GM23338 (cell line): Measurements from ENCODE around the gene KLF2. TPM values are rescaled to one million over a fixed set of nuclear protein-coding genes. Genes with fewer than 3 reads are reported as not detected.
A peak's percentile ranks its signal among the peaks of the same experiment; 100 is the strongest.

ENCODE experiments used
- ATAC-seq: fragments of 200-7000 bp; cut with Tn5 transposase; 3 replicates; pipeline ENCODE4 v1.9.1; 2020
- DNase-seq: peaks from one replicate; pipeline ENCODE4 v3.0.0-alpha.2; 2015; ENCODE audit warnings: low spot score
- H2AFZ ChIP-seq: fragments of 200-600 bp; sonication (generic); 2 replicates; pipeline ENCODE4 v1.8.0; 2016; ENCODE audit warnings: antibody characterized with exemption, mild to moderate bottlenecking, moderate library complexity
- H3F3A ChIP-seq: fragments of 200-600 bp; sonication (generic); replicated peaks from 2 replicates; pipeline ENCODE4 v1.8.0; 2017; ENCODE audit warnings: antibody characterized with exemption, mixed run types, low read depth
- H3K27ac ChIP-seq: fragments of 200-600 bp; sonication (generic); 2 replicates; pipeline ENCODE4 v1.6.1; 2016; ENCODE audit warnings: low read depth
- H3K27me3 ChIP-seq: fragments of 200-600 bp; sonication (generic); 2 replicates; pipeline ENCODE4 v1.8.0; 2016; ENCODE audit warnings: mild to moderate bottlenecking, mixed run types, moderate library complexity; ENCODE audit not compliant: insufficient read depth
- H3K36me3 ChIP-seq: fragments of 200-600 bp; sonication (generic); 2 replicates; pipeline ENCODE4 v1.8.0; 2016; ENCODE audit warnings: mild to moderate bottlenecking; ENCODE audit not compliant: insufficient read depth
- H3K4me1 ChIP-seq: fragments of 200-600 bp; sonication (generic); 2 replicates; pipeline ENCODE4 v1.8.0; 2016; ENCODE audit warnings: mild to moderate bottlenecking, moderate library complexity; ENCODE audit not compliant: insufficient read depth
- H3K4me2 ChIP-seq: fragments of 200-600 bp; sonication (generic); 2 replicates; pipeline ENCODE4 v1.7.1; 2017; ENCODE audit warnings: mixed run types
- H3K4me3 ChIP-seq: fragments of 200-600 bp; sonication (generic); 2 replicates; pipeline ENCODE4 v1.6.1; 2016; ENCODE audit warnings: mixed run types
- H3K79me2 ChIP-seq: fragments of 200-600 bp; sonication (generic); replicated peaks from 2 replicates; pipeline ENCODE4 v1.8.0; 2017; ENCODE audit warnings: mild to moderate bottlenecking; ENCODE audit not compliant: insufficient read depth
- H3K9me2 ChIP-seq: fragments of 200-600 bp; sonication (generic); 2 replicates; pipeline ENCODE4 v1.8.0; 2017; ENCODE audit not compliant: insufficient read depth
- H4K20me1 ChIP-seq: fragments of 200-600 bp; sonication (generic); replicated peaks from 2 replicates; pipeline ENCODE4 v1.8.0; 2017; ENCODE audit warnings: mild to moderate bottlenecking; ENCODE audit not compliant: insufficient read depth
- H3K27ac Mint-ChIP-seq: 2 replicates; pipeline ENCODE4 v1.8.0; 2020; ENCODE audit warnings: inconsistent platforms, mild to moderate bottlenecking, moderate library complexity, mixed read lengths
- H3K27me3 Mint-ChIP-seq: 3 replicates; pipeline ENCODE4 v1.8.0; 2022; ENCODE audit warnings: low read depth, mild to moderate bottlenecking, moderate library complexity, mixed read lengths, inconsistent platforms; ENCODE audit not compliant: insufficient read depth, poor library complexity
- H3K36me3 Mint-ChIP-seq: 3 replicates; pipeline ENCODE4 v1.8.0; 2021; ENCODE audit warnings: low read depth, mild to moderate bottlenecking, inconsistent platforms, moderate library complexity, mixed read lengths
- H3K4me1 Mint-ChIP-seq: 3 replicates; pipeline ENCODE4 v1.8.0; 2020; ENCODE audit warnings: mild to moderate bottlenecking, inconsistent platforms, mixed read lengths
- H3K4me3 Mint-ChIP-seq: 3 replicates; pipeline ENCODE4 v1.8.0; 2021; ENCODE audit warnings: moderate library complexity, mild to moderate bottlenecking, inconsistent platforms, mixed read lengths
- H3K9me3 Mint-ChIP-seq: 3 replicates; pipeline ENCODE4 v1.8.0; 2020; ENCODE audit warnings: moderate library complexity, mild to moderate bottlenecking, inconsistent platforms, mixed read lengths
- CREB1 ChIP-seq: fragments of 250-450 bp; sonication (Bioruptor Pico); IDR thresholded peaks from 2 replicates; pipeline ENCODE4 v1.5.0; 2020; ENCODE audit warnings: low read depth, mild to moderate bottlenecking, moderate library complexity
- EZH2 ChIP-seq: fragments of 200-600 bp; sonication (generic); IDR thresholded peaks from one replicate; pipeline ENCODE4 v1.8.0; 2017; ENCODE audit warnings: antibody characterized with exemption, mild to moderate bottlenecking, low read depth; ENCODE audit not compliant: unreplicated experiment
- EZH2phosphoT487 ChIP-seq: fragments of 200-600 bp; sonication (generic); IDR thresholded peaks from one replicate; pipeline ENCODE4 v1.8.1; 2018; ENCODE audit warnings: antibody characterized with exemption; ENCODE audit not compliant: unreplicated experiment
- JUNB ChIP-seq: IDR thresholded peaks from one replicate; pipeline ENCODE4 v1.6.1; 2016; ENCODE audit warnings: antibody characterized with exemption; ENCODE audit not compliant: unreplicated experiment
- NANOG ChIP-seq: IDR thresholded peaks from 2 replicates; pipeline ENCODE4 v1.6.1; 2016; ENCODE audit warnings: antibody characterized with exemption, borderline replicate concordance
- POLR2AphosphoS5 ChIP-seq: IDR thresholded peaks from 2 replicates; pipeline ENCODE4 v1.6.1; 2016; ENCODE audit warnings: antibody characterized with exemption, low read depth
- STAT1 ChIP-seq: IDR thresholded peaks from one replicate; pipeline ENCODE4 v1.6.1; 2016; ENCODE audit warnings: antibody characterized with exemption; ENCODE audit not compliant: unreplicated experiment
- ZNF114 ChIP-seq: fragments of 250-450 bp; sonication (Bioruptor Pico); IDR thresholded peaks from 2 replicates; pipeline ENCODE4 v1.5.0; 2020; ENCODE audit warnings: mild to moderate bottlenecking, moderate library complexity
- ZNF331 ChIP-seq: fragments of 250-450 bp; sonication (Bioruptor Pico); IDR thresholded peaks from 2 replicates; pipeline ENCODE4 v1.5.0; 2020; ENCODE audit warnings: low read depth, mild to moderate bottlenecking, moderate library complexity
- polyA plus RNA-seq: library from polyadenylated mRNA; unstranded; fragments of >200 nt; fragmentation: Nextera tagmentation; extraction: Ambion mirVana; gene quantifications from 2 replicates; pipeline ENCODE4 v1.2.1, GENCODE V29; 2016
- total RNA-seq: library from RNA; depleted of rRNA; stranded (reverse); fragments of >200 nt; shearing (Covaris generic); gene quantifications from 2 replicates; pipeline ENCODE4 v1.2.3, GENCODE V29; 2014
- TF ChIP-seq, protein P1 (sequence below): IDR thresholded peaks from 2 replicates; pipeline ENCODE4 v1.6.1; 2016; ENCODE audit warnings: antibody characterized with exemption
- TF ChIP-seq, protein P2 (sequence below): IDR thresholded peaks from one replicate; pipeline ENCODE4 v1.6.1; 2018; ENCODE audit warnings: antibody characterized with exemption; ENCODE audit not compliant: unreplicated experiment

KLF2 gene
- total and polyA plus RNA-seq, 2 experiments from 2014 or later, result 0.90 TPM; not detected in 1

DNA sequence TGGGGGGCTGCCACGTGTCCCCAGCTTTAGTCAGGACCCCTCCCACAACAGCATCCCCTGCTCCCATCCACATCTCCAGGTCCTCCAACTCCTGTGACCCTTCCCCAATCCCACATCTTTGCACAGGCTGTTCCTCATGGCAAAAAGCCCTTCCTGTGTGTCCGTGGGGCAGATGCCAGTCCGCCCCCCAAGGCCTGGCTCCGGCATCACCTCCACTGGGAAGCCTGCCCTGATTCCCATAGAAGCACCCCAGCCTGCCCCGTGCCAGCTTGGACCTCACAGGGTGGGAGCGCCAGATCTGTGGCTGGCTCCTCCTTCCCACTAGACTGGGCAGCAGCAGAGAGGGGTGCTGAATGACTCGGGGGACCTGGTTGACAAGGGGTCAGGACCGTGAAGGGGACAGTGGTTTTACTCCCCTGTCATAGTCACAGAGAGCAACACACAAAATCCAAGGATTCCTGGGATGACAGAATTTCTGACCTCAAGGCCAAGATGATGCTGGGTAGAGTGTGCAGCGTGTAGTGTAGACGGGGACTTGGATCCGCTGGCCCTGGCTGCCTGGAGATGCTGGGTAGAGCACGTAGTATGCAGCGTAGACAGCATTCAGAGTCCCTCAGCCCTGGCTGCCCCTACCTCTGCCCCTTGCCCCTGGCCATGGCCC lies 13.3 kb downstream of the KLF2 start (continued):
- TF ChIP-seq, protein P1, sequence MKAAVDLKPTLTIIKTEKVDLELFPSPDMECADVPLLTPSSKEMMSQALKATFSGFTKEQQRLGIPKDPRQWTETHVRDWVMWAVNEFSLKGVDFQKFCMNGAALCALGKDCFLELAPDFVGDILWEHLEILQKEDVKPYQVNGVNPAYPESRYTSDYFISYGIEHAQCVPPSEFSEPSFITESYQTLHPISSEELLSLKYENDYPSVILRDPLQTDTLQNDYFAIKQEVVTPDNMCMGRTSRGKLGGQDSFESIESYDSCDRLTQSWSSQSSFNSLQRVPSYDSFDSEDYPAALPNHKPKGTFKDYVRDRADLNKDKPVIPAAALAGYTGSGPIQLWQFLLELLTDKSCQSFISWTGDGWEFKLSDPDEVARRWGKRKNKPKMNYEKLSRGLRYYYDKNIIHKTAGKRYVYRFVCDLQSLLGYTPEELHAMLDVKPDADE, result no peak
- TF ChIP-seq NANOG (no peak), ZNF114 (CRISPR knock-in tag) (no peak), EZH2phosphoT487 (no peak), JUNB (no peak), CREB1 (CRISPR knock-in tag) (no peak)
- TF ChIP-seq, protein P2, sequence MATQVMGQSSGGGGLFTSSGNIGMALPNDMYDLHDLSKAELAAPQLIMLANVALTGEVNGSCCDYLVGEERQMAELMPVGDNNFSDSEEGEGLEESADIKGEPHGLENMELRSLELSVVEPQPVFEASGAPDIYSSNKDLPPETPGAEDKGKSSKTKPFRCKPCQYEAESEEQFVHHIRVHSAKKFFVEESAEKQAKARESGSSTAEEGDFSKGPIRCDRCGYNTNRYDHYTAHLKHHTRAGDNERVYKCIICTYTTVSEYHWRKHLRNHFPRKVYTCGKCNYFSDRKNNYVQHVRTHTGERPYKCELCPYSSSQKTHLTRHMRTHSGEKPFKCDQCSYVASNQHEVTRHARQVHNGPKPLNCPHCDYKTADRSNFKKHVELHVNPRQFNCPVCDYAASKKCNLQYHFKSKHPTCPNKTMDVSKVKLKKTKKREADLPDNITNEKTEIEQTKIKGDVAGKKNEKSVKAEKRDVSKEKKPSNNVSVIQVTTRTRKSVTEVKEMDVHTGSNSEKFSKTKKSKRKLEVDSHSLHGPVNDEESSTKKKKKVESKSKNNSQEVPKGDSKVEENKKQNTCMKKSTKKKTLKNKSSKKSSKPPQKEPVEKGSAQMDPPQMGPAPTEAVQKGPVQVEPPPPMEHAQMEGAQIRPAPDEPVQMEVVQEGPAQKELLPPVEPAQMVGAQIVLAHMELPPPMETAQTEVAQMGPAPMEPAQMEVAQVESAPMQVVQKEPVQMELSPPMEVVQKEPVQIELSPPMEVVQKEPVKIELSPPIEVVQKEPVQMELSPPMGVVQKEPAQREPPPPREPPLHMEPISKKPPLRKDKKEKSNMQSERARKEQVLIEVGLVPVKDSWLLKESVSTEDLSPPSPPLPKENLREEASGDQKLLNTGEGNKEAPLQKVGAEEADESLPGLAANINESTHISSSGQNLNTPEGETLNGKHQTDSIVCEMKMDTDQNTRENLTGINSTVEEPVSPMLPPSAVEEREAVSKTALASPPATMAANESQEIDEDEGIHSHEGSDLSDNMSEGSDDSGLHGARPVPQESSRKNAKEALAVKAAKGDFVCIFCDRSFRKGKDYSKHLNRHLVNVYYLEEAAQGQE, result no peak

DNA sequence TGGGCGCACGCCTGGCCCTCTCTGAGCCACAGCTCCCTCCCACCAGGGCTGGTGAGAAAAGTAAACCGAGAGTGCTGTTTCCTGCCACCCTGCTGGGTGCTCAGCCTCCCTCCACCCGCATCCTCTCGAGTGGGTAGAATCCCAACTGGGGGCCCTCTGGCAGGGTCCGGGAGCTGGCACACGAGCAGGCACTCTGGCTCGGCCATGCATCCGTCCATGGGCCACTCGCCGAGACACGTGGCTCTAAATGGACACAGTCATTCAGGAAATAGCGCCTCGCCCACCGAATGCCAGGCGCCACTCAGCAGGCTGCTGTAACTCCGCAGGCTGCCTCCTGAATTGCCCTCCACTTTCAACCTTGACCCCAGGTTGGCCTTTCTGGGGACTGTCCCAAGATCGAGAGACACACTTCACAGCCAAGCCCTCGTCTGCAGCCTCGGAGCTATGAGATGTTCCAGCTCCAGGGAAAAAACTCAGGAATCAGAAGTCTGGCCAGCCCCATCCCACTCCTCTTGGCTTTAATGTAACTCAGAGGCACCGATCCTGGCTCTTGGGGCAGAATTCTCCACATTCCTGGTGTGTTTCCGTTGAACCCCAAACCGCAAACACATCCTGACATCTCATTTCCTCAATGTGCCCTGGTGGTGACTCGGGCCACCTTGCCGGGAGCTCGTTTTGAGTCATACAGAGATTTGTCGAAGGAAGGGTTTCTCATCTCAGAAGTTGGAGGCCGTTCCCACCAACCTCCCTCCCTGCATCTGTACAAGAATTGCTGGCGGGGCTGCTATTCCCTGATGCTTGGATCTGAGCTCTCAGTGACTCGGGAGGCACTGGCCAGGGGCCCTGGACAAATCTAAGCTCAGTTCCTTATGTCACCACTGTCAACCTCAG lies 14.1 kb downstream of the KLF2 start:
- DNase-seq, result peak; percentile 40
- Mint-ChIP-seq H3K4me1 (peaks cover 13% of the 10 kb centered on the region), H3K9me3 (no peaks in the 10 kb centered on the region), H3K27me3 (peaks cover 8% of the 10 kb centered on the region), H3K27ac (no peak overlapping the region; the same call in 1 of the 2 replicates), H3K36me3 (no peaks in the 10 kb centered on the region), H3K4me3 (no peak overlapping the region)
- no peak overlapping the region for H3K4me3 ChIP-seq
- no peaks in the 10 kb centered on the region for H4K20me1 ChIP-seq
- TF ChIP-seq ZNF114 (CRISPR knock-in tag) (no peak), POLR2AphosphoS5 (no peak), NANOG (no peak), STAT1 (no peak), ZNF331 (CRISPR knock-in tag) (no peak), CREB1 (CRISPR knock-in tag) (no peak), EZH2phosphoT487 (no peak), EZH2 (no peak)
- TF ChIP-seq, protein P1, result no peak
- TF ChIP-seq, protein P2, result no peak
- ATAC-seq, result peak; percentile 43
- H2AFZ ChIP-seq, result peak overlapping the region; percentile 52; the same call in 1 of the 2 replicates
- no peak overlapping the region for H3K27ac ChIP-seq
- H3K36me3 ChIP-seq, result no peaks in the 10 kb centered on the region
- no peaks in the 10 kb centered on the region for H3K9me2 ChIP-seq
- H3K79me2 ChIP-seq, result no peaks in the 10 kb centered on the region
- peaks cover 7% of the 10 kb centered on the region; the same call in 1 of the 2 replicates for H3K4me1 ChIP-seq
- H3K27me3 ChIP-seq, result no peaks in the 10 kb centered on the region
- H3F3A ChIP-seq, result 0 out of 2 replicates have a peak, but pooled peaks cover 2% of the 10 kb centered on the region
- H3K4me2 ChIP-seq, result peak overlapping the region; percentile 26; the same call in 1 of the 2 replicates
